Measurements from ENCODE around the gene LCE1F. TPM values are rescaled to one million over a fixed set of nuclear protein-coding genes. Genes with fewer than 3 reads are reported as not detected.

LCE1F gene, protein sequence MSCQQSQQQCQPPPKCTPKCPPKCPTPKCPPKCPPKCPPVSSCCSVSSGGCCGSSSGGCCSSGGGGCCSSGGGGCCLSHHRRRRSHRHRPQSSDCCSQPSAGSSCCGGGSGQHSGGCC
- total RNA-seq: not detected in 2 replicates

DNA sequence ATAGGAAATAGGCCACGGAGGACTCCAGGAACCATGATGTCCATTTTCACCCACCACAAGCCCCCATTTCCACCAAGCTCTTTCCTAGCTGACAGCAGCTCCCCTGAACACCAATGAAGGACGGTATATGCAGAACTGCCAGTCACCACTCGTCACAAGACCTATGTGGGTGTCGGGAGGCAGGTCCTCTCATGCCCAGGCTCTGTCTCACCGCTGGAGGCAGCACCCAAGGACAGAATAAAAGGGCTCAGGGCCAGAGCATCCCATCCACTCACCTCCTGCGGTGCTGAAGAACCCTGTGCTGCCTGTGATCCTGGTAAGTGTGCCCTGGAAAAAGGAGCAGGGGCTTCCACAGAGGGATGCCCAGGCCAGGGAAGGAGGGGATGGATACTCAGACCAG, at the start of gene LCE1F:
Gene LCE1F (plus strand): TSS at position 266 of the 400 bp plus-strand sequence. CDS start 1,232 bp downstream, outside the sequence.
- intact Hi-C loops (cut with micrococcal nuclease): no loop called here

DNA sequence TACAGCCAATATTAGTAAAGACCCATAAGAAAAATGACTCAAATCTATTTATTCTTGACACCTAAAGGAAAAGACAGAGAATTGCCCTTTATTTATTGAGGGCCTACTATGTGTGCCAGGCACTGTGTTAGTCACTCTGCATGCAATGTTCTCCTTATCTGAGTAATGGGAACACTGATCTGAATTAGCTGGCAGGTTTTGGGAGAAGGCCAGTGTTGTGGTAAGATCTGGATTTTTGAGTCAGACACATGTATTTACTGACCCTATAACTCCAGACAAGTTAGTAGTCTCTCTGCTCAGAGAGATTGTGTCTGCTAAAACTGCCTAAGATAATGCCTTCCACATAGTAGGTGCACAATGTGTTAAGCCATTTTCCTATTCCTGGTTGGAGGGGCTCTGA, 49.7 kb upstream of the LCE1F start:
- intact Hi-C loops (cut with micrococcal nuclease): no loop called here

DNA sequence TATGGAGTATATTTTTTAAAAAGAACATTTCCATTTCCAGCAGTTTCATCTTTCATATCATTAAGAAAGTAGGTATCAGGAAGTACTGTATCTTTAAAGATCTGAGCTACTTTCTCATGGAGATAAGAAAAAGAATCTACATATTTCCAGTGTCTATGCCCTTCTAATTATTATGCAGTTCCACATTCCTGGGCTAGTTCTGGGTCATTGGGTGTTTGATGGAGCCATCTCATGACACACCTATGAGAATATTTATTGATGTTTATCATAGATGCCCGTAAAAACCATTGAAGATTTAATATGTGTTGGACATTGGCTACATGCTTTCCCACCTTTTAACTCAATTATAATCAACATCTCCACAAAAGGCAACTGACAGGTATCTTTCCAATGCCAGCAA, 46.0 kb upstream of the LCE1F start:
- intact Hi-C loops (cut with micrococcal nuclease): no loop called here

DNA sequence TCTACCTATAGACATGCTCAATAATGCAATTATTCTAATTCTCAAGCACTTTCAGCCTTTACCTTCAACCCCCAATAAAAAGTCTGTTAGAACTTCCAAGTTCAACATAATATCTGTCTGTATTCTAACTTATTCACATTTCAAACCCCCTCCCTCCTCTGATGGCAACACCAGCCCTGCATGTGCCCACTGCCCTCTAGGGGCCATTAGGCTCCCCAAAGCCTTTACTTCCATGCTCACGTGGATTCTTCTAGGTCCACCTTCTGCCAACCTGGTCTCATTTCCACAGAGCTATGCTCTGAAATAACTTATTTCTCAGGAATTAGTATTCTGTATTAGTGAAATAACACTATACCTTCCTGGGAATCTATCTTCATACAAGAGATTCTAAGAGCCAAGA, 39.3 kb upstream of the LCE1F start:
- intact Hi-C loops (cut with micrococcal nuclease): no loop called here

DNA sequence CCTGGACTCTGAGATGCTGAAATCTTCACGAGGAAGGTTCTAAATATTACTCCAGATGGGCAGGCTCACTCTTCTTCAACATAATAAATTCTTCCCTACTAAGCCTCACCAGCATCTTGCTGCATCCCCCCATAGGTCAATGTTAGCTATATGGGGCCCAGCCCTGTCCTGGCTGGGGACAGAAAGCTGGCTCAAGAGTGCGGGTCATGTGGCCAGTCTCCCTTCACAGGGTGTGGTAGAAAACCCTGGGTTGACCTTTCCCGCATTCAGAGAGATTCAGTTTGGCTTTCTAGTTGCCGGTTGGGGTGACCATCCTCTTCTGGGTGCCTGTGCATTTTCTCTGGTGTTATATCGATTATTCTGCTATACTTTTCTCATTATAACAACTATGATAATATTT, 36.9 kb upstream of the LCE1F start:
- intact Hi-C loops (cut with micrococcal nuclease): no loop called here

DNA sequence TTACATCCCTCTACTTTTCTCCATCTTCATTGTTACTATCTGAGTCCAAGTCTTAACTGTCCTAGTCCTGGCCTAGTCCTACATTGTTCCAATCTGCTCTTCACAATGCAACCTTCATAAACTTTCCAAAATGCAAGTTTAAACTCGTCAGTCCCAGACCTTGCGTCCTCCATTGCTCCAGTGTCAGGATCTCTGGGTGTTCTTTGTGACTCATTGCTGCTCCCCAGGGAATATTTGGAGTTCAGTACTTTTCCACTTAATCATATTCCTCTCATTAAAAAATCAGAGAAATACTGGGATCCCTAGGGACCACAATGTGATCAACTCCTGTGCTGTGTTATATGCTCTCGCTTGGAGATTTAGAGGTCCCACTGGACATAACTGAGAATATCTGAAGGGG, 35.1 kb upstream of the LCE1F start:
- intact Hi-C loops (cut with micrococcal nuclease): no loop called here

DNA sequence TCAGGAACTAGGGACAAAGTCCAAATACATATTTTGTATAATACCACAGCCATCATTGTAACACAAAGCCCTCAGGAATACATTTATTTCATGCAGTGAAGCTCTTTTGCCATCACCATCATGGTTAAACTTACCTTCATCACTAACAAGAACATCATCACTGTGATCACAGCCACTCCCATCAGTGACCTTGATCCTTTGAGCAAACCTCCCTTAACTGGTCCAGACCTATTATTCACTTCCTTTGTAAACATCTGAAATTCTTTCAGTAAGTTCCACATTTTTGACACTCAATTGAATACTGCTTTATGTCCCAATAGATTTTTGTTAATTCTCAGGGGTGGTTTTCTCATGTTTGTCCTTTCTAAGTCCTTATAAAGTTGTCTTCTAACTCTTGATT, 33.3 kb upstream of the LCE1F start:
- intact Hi-C loops (cut with micrococcal nuclease): no loop called here

DNA sequence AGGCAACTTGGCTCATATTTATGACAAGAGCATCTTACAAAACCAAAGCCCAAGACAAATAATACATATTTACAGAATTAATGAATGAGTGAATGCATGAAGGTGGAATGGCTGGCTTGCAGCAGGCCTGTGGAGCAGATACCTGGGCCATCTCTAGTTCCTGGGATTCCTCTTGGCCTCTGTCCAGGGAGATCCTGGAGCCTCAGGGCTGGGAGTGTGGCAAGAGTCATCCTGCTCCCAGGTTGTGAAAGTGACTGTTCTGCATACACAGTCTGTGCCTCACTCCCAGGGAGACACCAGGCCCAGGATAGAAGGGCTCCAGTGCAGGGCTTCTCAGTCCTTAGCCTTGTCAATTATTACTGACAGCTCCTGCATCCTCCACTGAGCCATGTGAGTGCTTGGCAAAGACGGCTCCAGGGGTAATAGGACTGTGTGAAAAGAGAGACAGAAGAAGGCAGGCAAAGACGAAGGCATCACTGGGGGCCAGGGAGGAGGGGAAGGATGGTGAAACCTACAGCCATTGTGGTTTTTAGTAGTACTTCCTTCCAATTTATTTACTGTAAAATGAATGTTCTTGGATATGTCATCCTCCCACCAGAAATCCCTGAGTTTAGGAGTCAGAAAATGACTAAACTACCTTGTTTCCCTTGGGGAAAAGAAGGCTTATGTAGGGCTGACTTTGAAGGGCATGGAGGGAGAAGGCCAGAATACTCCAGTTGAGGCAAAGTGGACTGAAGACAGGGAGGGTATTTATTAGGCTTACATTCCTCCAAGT, 31.4 kb upstream of the LCE1F start:
- intact Hi-C loops (cut with micrococcal nuclease): no loop called here

DNA sequence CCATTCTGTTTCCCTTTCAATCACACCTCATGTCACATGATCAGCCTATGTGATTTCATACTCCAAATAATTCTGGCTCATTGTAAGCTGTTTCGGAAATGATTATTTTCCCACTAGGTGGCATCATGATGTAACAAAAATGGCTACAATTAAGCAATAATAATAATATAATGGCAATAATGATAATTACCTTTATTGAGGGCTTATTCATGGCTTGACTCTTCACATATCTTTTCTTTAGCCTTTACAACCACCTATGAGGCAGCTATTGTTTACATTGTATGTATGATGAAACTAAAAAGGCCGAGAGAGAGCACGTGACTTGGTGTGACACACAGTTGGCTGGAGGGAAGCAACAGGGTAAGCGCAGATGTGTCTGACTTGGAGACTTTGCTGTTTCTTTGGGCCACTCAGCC, 29.6 kb upstream of the LCE1F start:
- intact Hi-C loops (cut with micrococcal nuclease): no loop called here

DNA sequence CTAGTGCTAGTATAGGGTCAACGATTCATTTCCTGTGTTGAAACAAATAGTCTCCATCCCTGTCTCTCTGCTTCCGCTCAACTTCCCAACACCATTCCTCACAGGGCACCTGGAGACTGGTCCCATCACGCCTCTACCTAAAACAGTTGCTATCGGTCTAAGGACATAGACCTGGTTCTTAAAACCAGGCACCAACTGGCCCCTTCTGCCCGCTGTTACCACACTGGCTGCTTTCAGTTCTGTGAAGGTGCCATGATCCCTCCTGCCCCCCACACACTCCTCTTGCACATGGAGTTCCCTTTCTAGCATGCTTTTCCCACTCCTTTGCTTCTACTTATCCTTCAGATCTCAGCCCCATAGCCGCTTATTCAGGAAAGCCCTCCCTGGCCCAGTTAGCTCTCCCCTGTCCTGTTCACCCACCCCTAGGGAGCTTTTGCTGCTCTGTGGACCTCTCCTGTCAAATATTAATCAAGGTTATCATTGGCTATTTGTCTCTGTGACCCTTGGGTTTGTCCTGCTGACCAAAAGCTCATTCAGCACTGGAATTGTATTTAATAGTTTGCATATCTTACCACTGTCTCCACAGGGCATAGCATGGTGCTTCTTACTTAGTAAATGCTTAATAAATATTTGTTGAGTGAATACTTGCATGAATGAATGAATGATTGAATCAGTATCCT, 29.0 kb upstream of the LCE1F start:
- intact Hi-C loops (cut with micrococcal nuclease): no loop called here

DNA sequence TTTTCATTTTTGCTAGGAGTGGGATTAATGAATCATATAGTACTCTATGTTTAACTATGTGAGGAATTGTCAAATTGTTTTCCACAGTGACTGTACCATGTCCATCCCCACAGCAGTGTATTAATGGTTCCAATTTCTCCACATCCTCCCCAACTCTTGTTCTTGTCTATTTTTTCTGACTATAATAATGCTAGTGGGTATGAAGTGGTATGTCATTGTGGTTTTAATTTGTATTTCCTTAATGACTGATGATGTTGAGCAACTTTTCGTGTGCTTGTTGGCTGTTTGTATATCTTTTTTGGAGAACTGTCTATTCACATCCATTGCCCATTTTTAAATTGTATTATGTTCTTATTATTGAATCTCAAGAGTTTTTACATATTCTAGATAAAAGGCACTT, 27.1 kb upstream of the LCE1F start:
- intact Hi-C loops (cut with micrococcal nuclease): no loop called here

DNA sequence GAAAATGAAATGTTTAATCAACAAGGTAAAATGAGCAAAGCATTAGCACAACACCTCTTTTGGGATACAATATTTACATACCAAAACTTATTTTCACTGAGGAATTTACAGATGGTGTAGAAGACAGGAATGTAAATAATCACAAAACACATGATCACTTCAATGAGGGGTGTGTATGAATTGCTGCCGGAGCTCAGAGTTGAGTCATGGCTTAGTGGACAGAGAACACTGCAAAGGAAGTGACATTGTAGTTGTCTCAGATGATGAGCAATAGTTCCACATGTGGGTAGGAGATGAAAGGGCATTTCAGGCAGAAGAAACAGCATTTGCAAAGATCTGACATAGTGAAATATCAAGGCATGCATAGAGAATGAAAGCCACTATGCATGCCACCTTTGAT, 22.7 kb upstream of the LCE1F start:
- intact Hi-C loops (cut with micrococcal nuclease): no loop called here

DNA sequence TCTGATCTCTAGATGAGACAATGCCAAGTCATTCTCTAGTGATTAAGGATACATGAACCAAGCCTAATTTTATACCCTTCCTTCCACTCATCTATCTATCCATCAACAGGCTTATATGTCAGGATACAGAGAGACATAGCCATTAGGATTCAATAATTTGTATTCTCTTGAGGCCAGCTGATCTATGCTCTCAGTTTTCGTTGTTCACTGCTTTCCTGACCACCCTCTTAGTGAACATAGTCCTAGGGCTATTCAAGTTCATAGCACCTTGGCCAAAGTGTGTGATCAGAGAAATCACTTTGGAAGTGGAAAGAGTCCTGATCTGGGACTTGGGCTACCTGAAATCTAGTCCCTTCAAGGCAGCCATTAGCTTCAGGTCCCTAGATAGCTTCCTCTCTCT, 21.4 kb upstream of the LCE1F start:
- intact Hi-C loops (cut with micrococcal nuclease): no loop called here

DNA sequence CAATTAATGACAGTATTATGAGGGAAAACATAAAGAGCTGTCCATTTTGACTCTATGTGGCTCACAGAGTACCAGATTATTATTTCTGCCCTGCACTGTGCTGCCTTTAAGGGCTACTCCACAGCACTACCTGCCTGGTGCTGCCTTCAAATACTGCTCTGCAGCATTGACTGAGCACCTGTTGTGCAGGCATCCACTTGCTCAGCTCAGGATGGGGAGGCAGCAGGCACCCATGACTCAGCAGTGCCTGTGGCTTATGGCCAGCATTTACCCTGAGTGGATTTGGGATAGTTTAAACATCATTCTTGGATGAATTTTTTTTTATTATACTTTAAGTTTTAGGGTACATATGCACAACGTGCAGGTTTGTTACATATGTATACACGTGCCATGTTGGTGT, 18.1 kb upstream of the LCE1F start:
- intact Hi-C loops (cut with micrococcal nuclease): no loop called here

DNA sequence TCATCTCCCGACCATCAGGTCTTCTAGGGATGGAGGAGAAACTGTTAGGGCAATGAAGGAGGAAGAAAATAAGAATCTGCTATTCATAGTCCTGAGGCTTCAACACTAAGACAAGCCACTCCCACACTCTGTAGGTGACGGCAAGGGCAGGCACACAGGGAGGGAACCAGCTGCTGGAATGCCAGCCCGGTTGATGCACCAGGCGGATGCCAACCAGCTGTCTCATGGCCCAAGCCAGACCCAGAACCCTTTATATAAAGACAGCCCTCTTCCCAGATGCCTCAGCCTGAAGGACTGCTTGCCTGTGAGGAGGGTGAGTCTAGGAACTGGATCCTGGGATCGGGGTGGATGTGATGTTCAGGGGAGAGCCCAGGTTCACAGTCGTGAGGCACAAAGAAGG, 17.2 kb upstream of the LCE1F start, which contains the start of gene KPRP:
Gene KPRP (plus strand): TSS at position 279 of the 400 bp plus-strand sequence. CDS start 1,564 bp downstream, outside the sequence.
- intact Hi-C loops (cut with micrococcal nuclease): no loop called here

DNA sequence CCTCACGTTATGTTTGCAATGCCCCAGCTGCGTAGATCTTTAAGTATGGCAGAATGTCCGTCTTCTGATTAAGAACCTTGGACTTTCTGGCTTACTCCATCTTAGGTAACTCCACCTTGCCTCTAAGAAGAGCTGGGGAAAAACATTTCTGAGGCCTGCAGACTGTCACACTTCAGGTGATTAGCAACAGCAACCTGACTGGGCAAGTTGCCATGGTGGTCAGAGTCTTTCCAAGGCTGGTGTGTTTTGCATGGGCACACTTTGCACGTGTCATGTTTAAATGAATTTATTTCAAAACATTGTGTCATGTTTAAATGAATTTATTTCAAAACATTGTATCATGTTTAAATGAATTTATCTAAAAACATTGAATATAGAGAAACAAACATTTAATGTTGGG, 16.3 kb upstream of the LCE1F start:
- intact Hi-C loops (cut with micrococcal nuclease): no loop called here

DNA sequence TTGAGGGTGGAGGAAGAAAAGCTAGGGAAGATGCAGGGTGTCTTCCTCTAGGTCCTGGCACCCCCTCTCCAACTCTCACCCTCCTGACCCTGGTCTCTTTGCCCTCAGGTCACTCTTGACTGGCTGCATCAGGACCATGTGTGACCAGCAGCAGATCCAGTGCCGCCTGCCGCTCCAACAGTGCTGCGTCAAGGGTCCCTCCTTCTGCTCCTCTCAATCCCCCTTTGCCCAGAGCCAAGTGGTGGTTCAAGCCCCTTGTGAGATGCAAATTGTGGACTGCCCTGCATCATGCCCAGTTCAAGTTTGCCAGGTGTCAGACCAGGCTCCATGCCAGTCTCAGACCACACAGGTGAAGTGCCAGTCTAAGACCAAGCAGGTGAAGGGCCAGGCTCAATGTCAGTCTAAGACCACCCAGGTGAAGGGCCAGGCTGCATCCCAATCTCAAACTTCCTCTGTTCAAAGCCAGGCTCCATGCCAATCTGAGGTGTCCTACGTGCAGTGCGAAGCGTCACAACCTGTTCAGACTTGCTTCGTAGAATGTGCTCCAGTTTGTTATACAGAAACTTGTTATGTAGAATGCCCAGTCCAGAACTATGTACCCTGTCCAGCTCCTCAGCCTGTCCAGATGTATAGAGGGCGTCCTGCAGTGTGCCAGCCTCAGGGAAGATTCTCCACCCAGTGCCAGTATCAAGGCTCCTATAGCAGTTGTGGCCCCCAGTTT, 15.3 kb upstream of the LCE1F start:
- intact Hi-C loops (cut with micrococcal nuclease): no loop called here

DNA sequence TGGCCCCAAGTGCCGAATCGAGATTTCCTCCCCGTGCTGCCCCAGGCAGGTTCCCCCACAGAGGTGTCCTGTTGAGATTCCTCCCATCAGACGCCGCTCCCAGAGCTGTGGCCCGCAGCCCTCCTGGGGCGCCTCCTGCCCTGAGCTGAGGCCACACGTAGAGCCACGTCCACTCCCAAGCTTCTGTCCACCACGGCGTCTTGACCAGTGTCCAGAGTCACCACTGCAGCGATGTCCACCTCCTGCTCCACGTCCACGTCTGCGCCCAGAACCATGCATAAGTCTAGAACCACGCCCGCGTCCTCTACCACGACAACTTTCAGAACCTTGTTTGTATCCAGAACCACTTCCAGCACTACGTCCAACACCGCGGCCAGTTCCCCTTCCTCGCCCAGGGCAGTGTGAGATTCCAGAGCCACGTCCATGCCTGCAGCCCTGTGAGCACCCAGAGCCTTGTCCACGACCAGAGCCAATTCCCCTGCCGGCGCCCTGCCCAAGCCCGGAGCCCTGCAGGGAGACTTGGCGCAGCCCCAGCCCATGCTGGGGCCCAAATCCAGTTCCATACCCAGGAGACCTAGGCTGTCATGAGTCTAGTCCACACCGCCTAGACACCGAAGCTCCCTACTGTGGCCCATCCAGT, 14.3 kb upstream of the LCE1F start:
- intact Hi-C loops (cut with micrococcal nuclease): no loop called here

DNA sequence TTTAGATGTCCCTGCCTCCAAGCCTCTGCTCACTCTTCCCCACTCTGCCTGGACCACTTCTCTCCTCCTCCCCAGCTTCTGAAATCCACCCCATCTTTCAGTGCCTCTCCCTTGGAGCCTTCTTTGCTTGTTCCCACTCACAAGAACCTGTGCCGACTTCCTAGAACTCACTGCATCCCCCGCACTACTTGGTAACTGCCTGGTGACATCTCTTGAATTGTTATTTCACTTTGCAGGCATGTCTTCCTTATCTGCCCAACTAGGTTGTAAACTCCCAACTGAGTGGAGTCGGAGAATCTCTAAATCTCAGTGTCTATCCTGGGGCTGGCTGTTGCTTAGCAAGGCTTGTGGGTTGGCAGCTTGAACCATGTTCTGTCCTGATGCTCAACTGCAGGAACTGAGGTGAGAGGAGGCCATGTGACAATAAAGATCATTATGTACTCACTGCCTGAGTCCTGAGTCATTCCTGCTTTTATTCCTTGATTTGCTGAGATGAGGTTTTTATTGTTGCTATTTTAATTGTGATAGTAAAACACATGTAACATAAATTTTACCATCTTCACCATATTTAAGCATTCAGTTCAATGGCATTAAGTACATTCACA, 13.2 kb upstream of the LCE1F start:
- intact Hi-C loops (cut with micrococcal nuclease): no loop called here

DNA sequence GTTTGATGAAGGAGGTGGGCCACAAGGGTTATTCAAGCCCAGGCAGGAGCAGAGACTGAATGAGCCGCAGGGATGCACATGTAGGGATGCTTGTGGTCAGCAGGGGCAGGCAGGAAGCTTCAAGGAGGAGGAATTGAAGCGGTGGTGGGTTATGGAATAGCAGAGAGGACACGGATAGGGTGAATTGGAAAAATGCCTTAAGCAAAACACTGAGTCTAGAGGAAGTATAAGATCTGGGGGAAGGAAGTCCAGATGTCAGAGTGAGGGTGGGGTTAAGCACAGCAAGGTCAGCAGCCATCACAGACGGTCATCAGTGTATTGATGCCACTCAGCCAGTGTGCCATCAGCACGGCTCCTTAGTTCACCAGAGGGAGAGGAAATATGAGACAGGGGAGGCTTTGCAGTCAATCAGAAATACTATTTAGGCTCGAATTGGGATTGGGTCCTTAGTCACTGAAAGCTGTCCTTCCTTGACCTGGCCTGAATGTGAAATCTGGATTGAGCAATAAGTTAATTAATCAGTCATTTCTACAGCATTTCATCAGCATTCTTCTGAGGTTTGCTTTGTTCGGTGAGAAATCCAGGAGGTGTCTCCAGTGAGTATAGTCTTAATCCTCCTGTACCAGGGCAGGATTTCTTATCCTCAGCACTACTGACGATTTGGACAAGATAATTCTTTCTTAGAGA, 6.0 kb upstream of the LCE1F start:
- intact Hi-C loops (cut with micrococcal nuclease): no loop called here

Data from T-helper 1 cell treated with Interleukin-12 subunit alpha and Interleukin-12 subunit beta and Interleukin-4 antibody, amounts not matched to agents 30 ng/mL and 1 ng/mL, for 36 hours (primary cell).